Cardiac fibroblast (primary cell): ENCODE measurements around the gene MRPS17.

ENCODE experiments used
- DNase-seq, 2 donors: peaks; one replicate each; pipeline versions ENCODE4 v3.0.0 to v3.0.0-alpha.2; 2010; ENCODE audit warnings: low read depth in 2 of 2
- H3K4me3 ChIP-seq, 2 donors: replicated peaks in 1 of 2; 1 replicate in 1 of 2; 2 replicates in 1 of 2; pipeline ENCODE4 v1.5.1; 2011; ENCODE audit warnings: low read depth in 2 of 2, low read length in 2 of 2, mild to moderate bottlenecking in 2 of 2, moderate library complexity in 1 of 2
- TF ChIP-seq, protein P1 (sequence below): IDR thresholded peaks from one replicate; pipeline ENCODE4 v1.5.1; 2011; ENCODE audit warnings: low read depth, mild to moderate bottlenecking, low read length, inconsistent platforms

Gene MRPS17

DNA sequence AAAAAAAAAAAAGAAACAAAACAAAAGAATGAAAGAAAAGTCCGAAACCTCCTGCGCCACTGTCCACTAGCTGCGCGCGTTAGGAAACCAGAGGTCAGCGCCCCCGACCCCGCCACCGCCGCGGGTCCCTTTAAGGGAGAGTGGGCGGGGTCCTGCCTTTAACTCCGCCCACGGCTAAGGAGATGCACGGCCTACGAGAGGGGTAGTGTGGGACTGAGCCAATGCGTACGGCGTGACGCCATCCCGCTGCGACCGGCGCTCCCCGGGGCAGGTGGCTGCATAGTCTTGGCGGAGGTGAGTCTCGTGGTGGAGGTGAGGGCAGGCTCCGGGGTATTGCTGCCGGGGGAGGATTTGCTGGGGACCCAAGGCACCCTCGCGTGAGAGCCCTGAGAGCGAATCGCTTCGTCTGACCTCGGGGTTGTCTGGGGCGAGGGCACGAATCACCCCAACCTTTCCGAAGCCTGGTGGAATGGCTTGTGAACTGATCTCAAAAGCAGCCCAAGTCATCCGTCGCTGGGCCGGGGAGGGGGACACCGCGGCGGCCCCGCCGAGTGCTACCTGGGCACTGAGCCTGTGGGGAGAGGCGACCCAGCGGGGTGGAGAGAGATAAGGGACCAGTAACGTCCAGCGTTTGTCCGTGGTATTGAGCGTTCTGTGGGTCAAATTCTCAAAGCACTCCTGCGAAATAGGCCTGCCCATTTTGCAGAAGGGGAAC lies at the start of gene MRPS17:
TSS of gene MRPS17 (plus strand) at position 241 of the 715 bp plus-strand sequence. CDS start 1,319 bp downstream, outside the sequence.
- TF ChIP-seq, protein P1, sequence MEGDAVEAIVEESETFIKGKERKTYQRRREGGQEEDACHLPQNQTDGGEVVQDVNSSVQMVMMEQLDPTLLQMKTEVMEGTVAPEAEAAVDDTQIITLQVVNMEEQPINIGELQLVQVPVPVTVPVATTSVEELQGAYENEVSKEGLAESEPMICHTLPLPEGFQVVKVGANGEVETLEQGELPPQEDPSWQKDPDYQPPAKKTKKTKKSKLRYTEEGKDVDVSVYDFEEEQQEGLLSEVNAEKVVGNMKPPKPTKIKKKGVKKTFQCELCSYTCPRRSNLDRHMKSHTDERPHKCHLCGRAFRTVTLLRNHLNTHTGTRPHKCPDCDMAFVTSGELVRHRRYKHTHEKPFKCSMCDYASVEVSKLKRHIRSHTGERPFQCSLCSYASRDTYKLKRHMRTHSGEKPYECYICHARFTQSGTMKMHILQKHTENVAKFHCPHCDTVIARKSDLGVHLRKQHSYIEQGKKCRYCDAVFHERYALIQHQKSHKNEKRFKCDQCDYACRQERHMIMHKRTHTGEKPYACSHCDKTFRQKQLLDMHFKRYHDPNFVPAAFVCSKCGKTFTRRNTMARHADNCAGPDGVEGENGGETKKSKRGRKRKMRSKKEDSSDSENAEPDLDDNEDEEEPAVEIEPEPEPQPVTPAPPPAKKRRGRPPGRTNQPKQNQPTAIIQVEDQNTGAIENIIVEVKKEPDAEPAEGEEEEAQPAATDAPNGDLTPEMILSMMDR, result no peak
- H3K4me3 ChIP-seq, result peak within 1 kb of the TSS; percentile 96
- DNase-seq, result peak; percentile 83 to 84

DNA sequence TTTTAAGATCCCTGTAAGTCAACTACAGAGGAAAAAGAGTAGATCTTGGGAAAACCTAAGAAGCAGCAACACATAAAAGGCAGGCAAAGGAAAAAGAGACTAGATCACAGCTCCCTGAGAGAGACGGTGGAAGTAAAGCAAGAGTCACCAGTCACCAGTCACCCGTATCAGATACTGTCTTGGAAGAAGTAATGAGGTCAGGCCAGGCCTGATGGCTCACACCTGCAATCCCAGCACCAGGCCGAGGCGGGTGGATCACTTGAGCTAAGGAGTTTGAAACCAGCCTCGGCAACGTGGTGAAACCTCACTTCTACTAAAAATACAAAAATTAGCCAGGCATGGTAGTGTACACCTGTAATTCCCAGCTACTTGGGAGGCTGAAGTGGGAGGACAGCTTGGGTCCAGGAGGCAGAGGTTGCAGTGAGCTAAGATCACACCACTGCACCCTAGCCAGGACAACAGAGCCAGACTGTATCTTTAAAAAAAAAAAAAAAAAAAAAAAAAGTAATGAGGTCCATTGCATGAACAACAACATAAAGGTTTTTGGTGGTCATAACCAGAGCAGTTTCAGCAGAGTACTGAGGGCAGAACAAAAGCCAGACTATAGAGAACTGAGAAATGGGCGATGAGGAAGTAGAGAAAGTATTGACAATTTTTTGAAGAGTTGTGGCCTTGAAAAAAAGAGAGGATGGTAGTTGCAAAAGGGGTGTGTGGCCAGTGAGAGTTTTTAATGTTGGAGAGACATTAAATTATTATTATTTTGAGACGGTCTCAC lies 47.5 kb upstream of the MRPS17 start:
- H3K4me3 ChIP-seq, result no peak overlapping the region
- DNase-seq, result no peak
- TF ChIP-seq, protein P1, result no peak

DNA sequence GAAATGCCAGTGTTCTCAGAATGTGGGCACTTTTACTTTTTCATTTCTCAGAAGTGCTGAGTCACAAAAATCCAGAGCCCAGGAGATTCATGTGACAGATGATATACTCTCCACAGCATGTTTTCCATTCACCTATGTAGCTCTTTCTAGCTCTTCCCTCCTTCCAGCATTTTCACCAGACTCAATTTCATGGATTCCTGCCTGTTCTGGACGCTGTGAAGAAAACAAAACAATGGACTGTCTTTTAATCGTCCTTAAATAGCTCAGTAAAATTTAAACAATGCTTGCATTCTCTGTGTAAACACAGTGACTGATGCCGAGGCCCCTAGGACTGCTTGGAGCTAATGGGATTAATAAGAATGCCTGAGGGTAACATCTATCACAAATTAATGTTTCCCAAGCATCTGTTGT lies 38.9 kb upstream of the MRPS17 start:
- no peak overlapping the region for H3K4me3 ChIP-seq
- TF ChIP-seq, protein P1, result no peak
- DNase-seq, result no peak

DNA sequence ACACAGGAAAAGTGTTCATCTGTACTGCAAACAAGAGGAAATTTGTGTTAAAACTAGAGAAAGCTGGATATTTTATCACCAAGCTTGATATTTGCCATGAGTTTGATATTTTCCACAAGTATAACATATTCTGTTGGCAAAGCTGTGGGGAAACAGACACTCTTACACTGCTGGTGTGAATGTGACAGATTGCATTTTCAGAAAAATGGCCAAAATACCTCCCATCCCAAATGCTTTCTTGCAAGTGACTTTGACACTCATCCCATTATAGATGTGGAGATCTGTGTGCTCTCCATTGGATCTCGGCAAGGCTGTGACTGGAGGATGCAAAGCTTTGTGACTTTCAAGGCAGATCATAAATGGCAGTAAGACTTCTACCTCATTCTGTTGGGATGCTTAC lies 33.9 kb upstream of the MRPS17 start:
- TF ChIP-seq, protein P1, result no peak
- no peak overlapping the region for H3K4me3 ChIP-seq
- DNase-seq, result no peak

DNA sequence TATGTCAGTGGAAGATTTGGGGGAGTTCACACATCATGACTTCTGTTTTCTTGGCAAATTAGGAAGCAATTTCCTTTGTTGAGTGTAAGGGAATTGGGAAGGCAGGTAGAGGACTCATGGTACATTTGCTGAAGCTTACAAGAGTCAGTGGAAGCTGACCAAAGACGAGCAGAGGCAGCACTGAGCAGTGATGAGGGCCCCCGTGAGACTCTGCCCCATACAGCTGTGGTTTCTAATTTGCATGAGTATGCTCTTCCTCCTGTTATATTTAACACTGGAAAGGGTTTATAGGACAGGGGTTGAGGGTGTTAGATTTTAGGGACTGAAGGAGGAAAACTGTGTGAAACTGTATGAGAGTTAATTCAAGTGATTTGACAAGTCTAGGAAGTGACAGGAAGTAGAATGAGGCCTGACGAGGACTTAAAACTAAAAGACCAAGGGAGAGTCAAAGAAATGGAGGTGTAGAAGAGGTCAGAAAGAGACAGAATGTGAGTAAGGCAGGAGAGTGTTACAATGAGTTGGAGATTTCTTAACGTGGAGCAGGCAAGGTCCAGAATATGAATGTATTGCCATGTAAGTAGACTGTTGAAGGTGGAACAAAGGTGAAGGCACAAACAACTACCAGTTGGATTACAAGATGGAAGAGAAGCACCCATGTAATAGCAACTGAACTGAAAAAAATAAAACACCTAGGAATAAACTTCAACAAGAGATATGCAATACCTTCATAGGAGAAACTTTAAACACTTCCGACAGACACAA lies 23.5 kb upstream of the MRPS17 start:
- no peak for DNase-seq
- TF ChIP-seq, protein P1, result no peak
- no peak overlapping the region for H3K4me3 ChIP-seq

DNA sequence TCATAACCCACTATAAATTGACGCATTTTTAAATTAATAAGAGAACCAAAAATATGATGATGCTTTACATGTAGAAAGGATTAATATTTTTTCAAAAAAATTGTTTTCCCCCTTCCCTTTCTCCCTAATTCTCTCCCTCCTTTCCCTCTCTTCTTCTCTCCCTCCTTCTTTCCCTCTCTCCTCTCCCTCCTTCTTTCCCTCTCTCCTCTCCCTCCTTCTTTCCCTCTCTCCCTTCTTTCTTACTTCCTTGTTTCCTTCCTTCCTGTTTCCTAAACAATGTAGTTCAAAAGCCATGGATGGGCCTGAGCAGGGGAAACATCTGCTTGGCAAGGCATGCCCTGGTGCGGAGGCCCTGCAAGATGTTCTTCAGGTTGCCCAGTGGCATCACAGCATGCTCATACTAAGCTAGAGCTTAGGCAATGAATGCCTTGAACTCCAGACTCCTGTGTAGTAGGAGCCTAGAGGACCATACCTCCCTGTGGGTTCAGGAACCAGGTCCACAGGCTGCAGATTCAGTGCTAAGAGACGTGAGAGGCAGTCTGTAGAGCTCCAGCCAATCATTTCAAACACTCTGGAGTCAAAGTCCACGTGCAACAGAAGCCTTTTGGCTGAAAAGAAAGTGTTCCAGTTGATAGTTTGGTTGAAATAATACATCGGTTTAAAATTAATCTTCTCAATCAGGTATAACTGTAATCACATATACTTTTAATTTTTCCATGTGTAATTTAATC lies 20.1 kb upstream of the MRPS17 start:
- no peak for DNase-seq
- TF ChIP-seq, protein P1, result no peak
- no peak overlapping the region for H3K4me3 ChIP-seq
